HG02623 (cell line): ENCODE data around the gene OSR1.

Experiments
- ATAC-seq: cut with Tn5 transposase; IDR thresholded peaks from one replicate; pipeline ENCODE4 v1.9.1; 2021; ENCODE audit warnings: moderate library complexity; ENCODE audit not compliant: unreplicated experiment

Gene OSR1

DNA sequence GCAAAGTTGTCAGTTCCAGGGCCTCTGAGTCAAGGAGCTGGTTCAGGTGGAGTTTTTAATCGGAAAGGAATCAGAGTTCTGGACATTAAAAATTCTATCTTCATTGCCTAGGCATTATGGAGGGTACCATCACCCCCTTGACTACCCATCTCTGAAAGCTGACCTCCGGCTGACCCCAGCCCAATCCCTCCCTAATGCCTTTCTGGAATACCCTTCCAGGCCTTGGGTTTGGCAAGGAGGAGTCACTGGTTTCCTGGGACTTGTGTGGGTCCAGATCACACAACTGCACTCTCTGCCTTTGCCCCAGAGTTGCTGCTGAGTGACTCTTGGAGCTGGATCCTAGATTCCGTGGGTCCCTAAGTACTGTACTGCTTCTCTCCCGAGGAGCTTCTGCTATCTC, 1.0 kb upstream of the OSR1 start:
- ATAC-seq, result no peak

DNA sequence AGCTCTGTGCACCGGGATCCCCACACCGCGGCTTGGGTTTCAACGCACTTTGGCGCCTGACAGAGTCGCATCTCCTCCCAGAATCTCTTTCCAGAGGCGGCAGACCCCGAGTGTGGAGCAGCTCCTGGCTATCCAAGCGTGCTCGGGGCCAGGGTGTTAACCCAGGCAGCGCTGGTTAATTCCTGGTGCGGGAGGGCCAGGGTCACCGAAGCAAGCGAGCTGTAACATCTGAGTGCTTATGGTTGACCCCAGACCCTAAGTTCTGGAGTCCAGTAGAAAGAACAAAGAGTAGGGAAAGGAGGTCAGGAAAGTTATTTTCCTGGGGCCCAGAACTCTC, 566 bp upstream of the OSR1 start:
- ATAC-seq, result no peak

DNA sequence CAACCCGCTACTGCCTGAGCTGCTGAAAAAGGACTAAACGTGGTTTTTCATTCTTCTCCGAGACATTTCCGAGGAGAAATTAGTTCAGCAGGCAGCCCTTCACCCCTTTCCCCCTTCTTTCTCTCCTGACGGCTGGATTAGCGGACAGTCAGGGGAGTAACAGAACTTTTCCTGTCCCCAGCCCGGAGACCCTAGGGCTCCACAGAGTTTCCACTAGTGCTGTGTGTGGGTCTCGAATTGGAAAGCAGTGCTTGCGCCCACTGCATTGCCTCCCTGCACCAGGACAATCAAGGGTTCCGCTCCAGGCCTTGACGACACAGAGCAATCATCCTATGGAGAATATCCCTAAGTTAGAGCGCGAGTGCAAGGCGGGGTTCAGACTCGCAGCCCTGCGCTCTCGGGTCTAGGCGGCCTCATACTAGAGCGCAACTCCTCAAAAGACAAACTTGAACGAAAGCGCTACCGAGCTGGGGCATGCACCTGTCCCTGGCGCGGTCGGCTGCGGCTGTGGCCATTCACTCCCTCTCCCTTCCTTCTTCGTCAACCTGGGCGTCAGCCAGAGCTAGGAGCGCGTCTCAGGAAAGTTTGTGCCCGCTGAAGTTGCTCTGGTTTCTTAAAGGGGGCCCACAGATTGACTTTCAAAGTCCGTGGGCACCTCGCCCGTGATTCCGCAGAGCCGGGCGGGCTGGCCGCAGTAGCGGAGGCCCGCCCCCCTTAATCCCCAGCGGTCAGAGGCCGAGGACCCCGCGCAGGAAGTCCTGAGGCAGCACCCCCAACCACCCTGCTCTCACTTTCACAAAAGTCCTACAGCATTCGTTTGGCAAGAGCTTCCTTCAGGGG, 801 bp downstream of the OSR1 start:
- no peak for ATAC-seq

DNA sequence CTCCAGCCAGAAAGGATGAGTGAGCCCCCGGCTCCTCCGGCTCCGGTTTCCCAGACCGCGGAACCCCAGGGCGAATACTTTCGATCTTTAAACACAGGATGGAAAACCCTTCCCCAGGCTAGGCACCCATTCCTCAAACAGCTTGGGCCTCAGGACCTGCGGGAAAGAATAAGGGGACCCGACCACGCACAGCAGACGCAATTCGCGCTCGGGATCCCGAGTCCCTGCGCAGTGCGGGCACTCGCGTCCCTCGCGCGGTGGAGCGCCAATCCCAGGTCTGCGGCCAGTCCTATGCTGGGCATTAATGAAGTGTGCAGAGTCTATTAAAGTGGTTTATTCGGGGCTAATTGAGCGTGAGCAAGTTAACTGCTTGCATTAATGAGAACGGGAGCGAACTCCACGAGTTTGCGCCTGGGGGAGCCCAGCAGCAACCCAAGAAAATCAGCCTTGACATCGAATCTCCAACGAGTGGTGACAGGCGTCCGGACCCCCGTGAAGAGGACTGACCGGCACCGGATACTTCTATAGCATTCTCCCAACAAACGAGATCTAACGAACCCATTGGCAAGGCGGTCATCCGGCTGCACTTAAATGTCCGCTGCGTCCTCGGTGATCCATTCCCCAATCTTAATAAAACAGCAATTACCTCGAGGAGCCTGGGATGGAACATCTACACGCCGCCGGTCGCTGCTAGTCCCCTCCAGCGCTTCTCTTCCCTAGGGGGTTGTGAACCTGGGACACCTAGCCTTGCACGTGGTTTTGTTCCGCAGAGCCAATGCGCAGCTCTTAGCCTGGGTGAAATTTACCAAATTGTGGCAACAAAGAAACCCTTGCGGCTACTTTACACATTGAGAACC, 1.6 kb downstream of the OSR1 start:
- ATAC-seq, result no peak

DNA sequence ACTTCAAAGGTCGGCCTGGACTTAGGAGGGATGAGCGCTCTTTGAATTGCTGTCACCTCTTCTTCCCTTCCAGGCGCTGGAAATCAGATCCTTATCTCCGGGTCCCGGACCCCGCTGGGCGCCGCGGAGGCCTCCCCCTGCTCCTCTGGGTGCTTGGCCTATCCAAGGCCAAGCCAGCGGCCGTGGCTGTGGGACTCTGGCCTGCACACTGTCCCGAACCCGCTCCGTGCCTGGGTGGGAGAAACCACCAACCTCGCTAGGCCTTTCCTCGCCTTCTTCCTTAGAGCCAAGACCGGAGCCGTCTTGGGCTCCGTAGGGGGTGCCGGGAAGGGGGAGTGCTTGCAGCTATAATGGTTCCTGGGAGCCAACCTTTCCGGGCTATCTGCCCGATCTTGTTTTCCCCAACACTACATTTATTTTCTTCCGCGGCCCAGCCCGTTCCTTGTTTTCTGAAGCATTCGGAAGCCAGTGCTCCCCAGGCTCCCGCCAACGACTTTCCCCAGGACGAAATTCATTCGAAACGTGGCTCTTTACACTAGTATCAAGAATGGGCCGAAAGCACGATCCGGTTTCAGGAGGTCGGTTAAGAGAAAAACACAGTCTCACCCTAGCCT, 2.4 kb downstream of the OSR1 start:
- ATAC-seq, result no peak

DNA sequence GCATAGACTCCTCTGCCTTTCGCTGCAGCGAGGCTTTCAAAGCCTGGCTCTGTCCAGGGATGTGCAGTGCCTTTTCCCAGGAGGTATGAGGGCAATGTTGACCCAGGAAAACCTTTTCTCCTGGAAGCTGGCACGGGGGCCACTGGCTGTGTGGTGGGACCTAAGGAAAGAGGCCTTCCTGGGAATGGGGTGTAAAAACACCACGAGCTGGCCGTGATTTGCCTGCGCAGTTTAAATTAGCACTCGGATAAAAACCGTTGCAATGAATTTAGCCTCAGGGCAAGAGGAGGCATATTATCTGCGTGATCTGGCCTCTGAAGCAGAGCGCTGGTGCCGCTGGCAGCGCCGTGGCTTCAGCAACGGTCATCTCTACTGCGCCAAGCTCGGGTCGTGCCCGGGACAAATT, 3.0 kb downstream of the OSR1 start:
- ATAC-seq, result no peak

DNA sequence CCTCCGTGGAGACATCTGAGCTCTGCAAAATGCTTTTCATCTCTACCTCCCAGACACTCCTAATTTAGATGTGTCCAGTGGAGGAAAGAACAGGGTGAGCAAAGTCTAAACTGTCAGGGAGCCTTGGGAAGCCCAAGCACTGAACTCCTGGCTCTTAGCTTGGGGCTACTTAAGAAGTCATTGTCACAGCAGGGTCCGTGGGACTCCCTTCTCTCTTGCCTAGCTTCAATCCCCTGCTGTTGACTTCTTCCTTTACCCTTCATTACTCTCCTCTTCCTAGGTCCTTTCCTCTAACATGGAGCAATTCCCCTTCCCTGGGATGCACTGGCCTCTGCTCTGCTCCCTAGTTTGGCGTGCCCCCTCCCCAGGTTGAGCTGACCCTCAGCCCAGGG, 3.4 kb downstream of the OSR1 start:
- no peak for ATAC-seq

DNA sequence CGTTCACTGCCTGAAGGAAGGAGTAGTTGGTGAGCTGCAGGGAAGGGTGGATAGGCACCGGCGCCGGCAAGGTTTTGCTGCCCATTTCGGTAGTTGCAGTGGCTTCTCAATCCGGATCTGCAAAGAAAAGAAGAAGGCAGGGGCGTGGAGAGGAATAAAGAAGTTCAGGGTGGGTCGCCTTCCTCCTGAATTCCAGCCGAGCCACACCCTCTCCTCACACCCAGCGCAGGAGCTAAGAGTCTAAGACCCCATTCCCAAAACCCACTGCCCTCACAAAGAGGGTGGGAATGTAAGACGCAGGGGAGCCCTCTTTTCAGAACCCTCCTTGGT, 4.7 kb downstream of the OSR1 start:
- ATAC-seq, result no peak

DNA sequence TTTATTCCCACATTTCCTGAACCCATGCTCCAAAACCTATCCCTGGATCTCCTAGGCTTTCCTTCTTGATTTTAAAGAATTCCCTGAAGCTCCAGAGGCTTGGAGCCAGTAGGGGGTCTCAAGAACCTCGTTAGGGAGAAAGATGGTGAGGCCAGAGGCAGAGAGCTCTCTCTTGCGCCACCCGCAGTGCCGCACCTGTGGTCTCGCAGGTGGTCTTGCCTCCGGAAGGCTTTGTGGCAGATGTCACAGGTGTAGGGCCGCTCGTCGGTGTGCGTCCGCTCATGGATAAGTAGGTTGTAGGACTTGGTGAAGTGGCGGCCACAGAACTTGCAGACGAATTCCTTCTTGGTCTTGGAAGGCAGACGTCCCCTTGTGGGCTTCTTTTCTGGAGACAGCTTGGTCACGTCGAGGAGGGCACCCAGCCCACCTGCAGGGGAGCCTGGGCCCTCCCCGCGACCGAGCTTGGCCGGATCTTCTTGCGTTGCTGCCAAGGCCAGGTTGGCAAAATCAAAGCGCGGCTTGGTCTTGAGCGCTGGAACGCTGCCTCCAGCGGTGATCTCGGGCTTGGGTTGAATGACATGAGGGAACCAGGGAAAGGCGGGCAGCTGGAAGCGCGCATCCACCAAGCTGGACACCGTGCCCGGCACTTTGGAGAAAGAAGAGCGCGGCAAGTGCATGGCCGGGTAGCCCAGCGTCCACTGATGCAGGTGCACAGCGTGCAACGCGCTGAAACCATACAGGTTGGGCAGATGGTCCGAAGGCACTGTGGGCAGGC, 5.3 kb downstream of the OSR1 start:
- ATAC-seq, result no peak

DNA sequence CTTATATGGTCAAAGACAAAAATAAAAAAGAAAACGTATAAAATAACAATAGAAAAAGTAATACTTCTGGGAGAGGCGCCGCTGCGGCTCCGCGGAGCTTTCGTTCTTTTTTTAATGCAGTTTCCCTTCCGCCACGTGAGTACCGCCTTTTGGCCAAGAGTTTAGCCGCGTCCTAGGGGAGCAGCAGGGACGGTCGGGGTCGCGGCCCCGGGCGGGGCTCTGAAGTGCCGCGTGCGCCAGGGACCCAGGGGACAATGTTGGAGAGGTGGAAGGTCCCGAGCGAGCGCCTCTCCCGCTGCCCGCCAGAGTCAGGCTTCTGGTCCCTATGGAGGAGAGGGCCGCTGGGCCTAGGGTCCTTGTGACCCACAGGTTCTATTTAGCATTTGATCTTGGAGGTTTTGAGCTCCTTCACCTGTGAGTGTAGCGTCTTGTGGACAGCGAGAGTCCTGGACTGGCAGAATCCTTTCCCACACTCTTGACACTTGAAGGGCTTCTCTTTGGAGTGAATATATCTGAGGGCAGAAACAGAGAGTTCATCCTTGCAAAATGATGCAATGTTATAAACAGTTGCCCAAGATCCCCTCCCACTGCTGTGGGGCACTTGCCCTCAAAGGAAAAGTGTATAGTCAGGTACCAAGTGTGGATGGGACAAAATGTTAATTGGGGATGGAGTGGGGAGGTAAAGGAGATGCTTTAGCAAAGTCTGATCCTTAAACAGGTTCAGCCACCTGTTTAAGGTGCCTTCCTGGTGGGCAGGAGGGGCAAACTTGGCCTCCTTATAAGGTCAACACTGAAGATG, 6.3 kb downstream of the OSR1 start:
- ATAC-seq, result no peak

DNA sequence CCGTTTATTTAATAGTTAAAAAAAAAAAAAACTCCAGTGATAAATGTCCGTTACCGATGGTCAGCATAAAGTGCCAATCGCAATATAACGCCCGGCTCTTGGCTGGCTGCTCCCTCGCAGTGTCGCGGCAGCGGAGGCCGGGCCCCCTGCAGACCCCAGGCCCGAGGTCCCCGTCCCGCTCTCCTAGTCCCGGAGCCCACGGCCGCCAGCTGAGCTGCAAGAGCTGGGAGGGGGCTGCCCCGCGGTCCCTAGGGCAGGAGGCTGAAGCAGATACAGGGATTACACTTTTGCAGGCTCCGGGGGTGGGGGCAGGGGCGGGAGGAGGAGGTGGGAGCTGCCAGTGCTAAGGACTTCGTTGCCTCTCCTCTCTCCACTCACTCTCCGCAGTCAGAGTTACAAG, 6.9 kb downstream of the OSR1 start:
- no peak for ATAC-seq

DNA sequence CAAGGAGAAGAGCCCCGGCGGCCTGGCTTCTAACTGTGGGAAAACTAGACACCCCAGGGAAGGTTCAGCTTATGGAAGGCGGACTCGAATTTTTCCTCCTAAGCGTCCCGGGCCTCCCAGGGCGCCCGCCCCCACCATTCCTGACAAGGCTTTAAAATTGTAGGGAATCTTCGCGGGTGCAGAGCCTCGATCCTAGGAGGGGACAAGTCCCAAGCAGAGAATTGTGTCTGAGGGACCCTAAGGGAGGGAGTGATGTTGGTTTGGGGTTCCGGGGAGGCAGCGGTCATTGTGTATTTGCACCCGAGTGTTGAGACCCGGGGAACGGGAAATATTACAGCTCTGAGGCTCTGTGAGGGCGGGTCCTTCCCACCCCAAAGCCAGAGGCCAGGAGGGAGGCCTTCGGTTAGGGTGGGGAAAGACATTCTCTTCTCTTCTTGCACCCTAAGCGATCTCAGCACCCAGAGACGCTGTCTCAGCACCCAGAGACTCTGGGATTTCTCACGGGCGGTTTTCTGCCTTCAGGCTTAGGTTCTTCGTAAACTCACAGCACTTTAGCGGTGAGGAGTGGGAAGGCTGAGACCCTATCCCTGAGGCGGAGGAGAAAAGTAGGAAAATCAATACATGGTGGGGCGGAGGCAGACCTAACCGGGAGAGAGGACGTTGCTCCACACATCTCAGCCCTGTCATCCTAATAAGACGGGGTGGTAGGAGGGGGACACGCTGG, 7.6 kb downstream of the OSR1 start:
- no peak for ATAC-seq

DNA sequence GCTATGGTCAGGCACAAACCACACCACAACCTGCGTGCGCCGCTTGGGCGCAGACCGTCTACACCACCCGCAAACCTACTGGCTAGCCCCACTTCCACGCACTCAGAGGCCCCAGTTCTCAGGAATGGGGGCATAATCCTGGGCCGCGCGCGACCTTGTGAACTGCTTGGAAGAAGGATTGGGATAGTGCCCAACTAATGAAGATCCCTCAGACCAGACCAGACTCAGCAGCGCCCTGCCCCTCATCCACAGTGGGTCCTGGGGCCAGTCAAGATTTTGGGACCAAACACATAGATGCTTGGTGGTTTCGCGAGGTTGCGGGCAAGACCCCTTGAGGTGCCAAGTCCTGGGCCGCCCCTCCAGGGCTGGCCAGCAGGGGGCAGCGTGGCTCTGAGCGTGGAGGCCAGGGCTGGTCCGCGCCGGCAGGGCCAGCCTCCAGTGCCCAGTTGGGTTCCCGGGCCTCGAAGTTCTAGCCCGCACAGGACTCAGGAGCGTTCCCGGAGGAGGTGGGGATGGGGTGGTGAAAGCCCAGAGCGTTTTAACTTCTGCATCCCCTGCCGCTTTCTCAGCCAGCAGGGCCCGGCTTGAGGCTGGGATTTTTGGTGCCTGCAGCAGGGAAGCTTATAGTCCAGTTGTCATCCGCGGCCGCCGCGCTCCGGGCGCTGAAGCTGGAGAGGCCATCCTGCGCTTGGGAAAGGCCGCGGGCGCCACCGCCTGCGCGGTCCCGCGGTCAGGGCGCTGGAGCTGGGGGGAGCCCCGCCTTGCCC, 8.3 kb downstream of the OSR1 start:
- ATAC-seq, result no peak

DNA sequence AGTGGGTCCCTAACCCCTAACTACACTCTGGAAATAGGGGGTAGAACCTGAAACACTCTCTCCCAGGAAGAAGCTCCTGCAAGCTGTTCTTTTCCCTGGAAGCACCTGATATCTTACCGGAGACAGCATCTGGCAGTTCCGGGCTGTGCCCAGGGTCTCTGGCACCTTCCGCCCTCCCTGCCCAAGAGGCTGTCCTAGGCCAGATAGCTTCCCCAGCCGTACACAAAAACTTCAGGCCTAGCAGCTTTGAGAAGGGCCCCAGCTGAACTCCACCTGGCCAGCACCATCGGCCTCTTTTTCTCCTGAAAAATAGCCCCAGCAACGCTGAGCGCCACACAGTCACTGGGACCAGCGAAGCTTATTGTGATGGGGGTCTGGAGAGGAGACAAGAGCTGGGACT, 9.7 kb downstream of the OSR1 start:
- no peak for ATAC-seq

DNA sequence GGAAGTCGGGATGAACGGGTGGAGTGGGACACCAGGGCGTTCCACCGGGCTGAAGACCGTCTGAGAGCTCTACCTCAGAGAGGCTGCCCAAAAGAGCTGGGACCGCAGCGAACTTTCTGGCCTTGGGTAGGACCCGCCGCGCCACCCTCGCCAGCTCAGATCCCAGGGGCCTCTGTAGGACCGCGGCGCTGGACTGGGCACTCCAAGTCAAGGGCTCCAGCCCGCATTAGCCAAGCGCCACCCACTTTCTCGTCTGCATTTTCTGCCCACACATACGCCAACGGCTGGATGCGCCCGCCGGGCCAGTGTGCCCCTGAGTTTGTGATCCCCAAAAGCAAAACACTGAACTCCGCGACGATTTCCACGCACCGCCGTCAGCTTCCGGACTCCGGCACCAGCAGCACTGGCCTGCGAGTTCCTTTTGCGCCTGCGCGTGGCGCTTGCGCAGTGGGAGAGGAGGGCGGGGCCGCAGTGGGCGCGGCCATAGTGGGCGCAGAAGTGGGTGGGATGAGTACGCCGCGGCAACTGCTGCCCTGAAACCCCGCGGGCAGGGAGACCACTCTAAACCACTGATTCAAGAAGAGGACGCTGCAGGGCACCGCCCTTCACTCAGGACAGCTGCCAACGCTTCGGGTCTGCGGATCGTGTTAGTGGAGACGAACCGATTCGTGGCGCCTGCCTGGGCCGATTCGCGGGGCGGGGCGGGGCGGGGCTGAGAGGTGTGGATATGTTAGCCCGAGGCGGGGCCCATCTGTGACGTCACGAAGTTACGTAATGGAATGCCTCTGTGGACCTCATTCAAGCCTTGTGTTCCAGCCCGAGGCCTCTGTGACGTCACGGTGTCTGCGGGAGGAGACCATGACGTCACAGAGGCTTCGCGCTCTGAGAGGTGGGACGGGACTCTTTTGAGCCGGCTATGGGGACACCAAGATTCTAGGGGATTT, 10.5 kb downstream of the OSR1 start:
- peak; percentile 91 for ATAC-seq

DNA sequence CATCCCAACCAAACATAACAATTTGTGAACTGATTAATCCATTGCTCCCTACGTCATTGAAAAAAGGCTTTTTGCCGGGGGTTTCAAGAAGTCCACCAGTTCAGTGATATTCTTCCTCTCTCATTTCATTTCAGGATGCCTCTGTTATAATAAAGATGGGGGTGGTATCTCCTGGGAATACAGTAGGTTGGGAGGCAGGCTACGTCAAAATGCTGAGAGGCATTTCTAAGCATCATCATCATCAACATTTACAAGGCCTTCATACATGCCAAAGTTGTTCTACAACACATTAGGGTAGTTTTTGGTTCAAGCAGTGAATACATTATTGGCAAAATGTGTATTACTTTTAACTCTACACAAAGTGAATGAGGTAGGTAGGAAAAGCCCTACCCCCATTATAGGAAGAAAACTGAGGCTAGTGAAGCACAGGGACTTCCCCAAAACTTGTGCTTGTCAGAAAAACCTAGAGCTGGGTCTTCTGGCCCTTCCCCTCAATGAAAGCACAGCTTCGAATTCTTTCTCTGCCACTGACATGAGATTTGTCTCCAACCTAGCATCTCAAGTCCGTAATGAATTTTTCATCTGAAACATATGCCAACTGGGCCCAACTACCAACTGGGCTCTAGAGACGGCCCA, 11.3 kb downstream of the OSR1 start:
- ATAC-seq, result peak; percentile 4

DNA sequence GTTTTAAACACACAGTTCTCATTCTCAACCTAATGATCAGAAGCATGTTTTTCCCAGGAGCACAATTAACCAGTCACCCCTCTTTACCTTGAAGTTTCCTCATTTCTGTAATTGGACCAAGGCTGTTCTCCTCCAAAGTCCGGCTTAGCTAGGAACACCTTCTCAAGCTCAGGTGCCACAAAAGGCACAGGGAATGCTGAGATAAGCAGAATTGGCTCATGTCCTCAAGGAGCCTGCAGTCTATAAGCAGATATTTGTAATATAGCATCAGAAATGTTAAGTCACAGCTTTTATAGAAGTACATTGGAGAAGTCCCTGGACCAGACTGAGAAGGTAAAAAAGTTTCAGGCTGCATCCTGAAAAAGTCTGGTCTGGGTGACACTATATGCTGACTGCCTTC, 20.7 kb downstream of the OSR1 start:
- no peak for ATAC-seq

DNA sequence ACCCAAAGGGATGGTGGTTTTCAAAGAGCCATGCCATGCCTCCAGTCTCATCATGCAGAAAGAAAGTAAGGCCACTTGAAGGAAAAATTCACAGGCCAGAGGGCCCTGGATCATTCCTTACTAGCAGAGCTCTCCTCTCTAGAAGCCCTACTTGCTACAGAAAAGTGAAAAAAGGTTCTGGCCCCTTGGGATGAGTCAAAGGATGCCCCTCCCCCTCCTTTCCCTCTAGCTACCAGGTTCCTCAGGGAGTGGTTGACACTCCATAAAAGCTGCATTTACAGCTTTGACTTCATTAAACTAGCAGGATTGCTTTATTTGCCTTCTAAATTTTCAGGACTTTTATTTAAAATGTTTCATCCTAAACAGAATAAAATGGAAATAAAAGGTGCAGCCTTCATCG, 21.2 kb downstream of the OSR1 start:
- no peak for ATAC-seq
